H1 (cell line): ENCODE data around the gene TRABD2B. TPM values are rescaled to one million over a fixed set of nuclear protein-coding genes. Genes with fewer than 3 reads are reported as not detected.

Experiments
- EZH2 ChIP-seq: fragments of 200-600 bp; sonication (generic); IDR thresholded peaks from 2 replicates; pipeline ENCODE4 v1.7.1; 2012; ENCODE audit warnings: low read depth, mild to moderate bottlenecking, moderate library complexity, low read length, inconsistent platforms; ENCODE audit not compliant: severe bottlenecking
- ZNF274 ChIP-seq: IDR thresholded peaks from 2 replicates; pipeline ENCODE4 v1.7.0; 2012; ENCODE audit warnings: low read length, borderline replicate concordance; ENCODE audit errors: extremely low read depth
- polyA plus RNA-seq, 7 experiments: library from polyadenylated mRNA; depleted of rRNA in 3 of 7; stranded (reverse) in 5 of 7; unstranded in 2 of 7; fragments of >200 nt in 5 of 7; fragments of 200-250 nt in 2 of 7; gene quantifications; 1 replicate in 5 of 7; 2 replicates in 1 of 7; 4 replicates in 1 of 7; pipeline versions ENCODE4 v1.2.1 to v1.2.3, GENCODE V29; 2011 to 2013; ENCODE audit warnings: missing spikeins in 2 of 7, mixed read lengths in 2 of 7
- total RNA-seq: library from RNA; stranded (reverse); fragmentation: NEBNext Ultra II Directional; extraction: Animal tissue kit (Norgen Biotek cat#: 25700); gene quantifications from 2 replicates; pipeline ENCODE4 v1.2.1, GENCODE V29; 2021

TRABD2B gene
- total and polyA plus RNA-seq, 2 of the 8 experiments (the other 6 are each of a cell fraction or from before 2014, with no cell fraction given) = 0.95 to 3.4 TPM

DNA sequence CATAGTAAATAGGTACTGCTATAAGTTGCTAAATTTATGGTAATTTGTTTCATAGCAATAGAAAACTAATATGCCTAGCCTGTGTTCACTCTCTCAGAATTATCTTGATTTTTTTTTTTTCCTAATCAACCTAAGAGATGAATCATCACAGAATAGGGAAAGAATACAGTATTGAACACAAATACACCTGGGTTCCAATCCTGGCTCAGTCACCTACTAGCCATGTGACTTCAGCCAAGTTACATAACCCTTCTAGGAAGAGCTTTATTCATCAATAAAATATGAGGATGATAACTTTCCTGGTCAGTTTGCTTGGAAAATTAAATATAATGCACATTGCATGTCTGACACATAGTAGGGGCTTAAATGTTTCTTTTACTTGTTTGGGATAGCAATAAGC, 279.8 kb downstream of the TRABD2B start (continued):
- no peak for TF ChIP-seq EZH2
- no peak for TF ChIP-seq ZNF274
